MM.1S (cell line): ENCODE results near the gene CCDC69.

ENCODE experiments used
- DNase-seq: peaks from one replicate; pipeline ENCODE4 v3.0.0-alpha.2; 2015
- H2AFZ ChIP-seq: fragments of 300-600 bp; sonication (generic); 2 replicates; pipeline ENCODE4 v1.6.0; 2016; ENCODE audit warnings: antibody characterized with exemption, low read length
- H3F3A ChIP-seq: fragments of 300-600 bp; sonication (generic); 2 replicates; pipeline ENCODE4 v1.6.1; 2016; ENCODE audit warnings: mild to moderate bottlenecking, antibody characterized with exemption, low read length, moderate library complexity, mixed read lengths; ENCODE audit not compliant: insufficient read depth
- H3K27ac ChIP-seq: fragments of 300-600 bp; sonication (generic); 2 replicates; pipeline ENCODE4 v1.5.1; 2016; ENCODE audit warnings: mild to moderate bottlenecking, low read length
- H3K27me3 ChIP-seq: fragments of 300-600 bp; sonication (generic); replicated peaks from 2 replicates; pipeline ENCODE4 v1.6.0; 2016; ENCODE audit warnings: low read length; ENCODE audit not compliant: insufficient read depth
- H3K36me3 ChIP-seq: fragments of 300-600 bp; sonication (generic); replicated peaks from 2 replicates; pipeline ENCODE4 v1.6.1; 2016; ENCODE audit warnings: mild to moderate bottlenecking, low read length, mixed read lengths; ENCODE audit not compliant: insufficient read depth
- H3K4me1 ChIP-seq: fragments of 300-600 bp; sonication (generic); 2 replicates; pipeline ENCODE4 v1.6.1; 2016; ENCODE audit warnings: low read length, mixed read lengths
- H3K4me2 ChIP-seq: fragments of 300-600 bp; sonication (generic); 2 replicates; pipeline ENCODE4 v1.6.0; 2016; ENCODE audit warnings: low read depth, low read length
- H3K4me3 ChIP-seq: fragments of 300-600 bp; sonication (generic); 2 replicates; pipeline ENCODE4 v1.5.1; 2016; ENCODE audit warnings: low read length, mixed read lengths
- H3K79me2 ChIP-seq: fragments of 300-600 bp; sonication (generic); 2 replicates; pipeline ENCODE4 v1.6.1; 2016; ENCODE audit warnings: mixed run types, low read length, mixed read lengths
- H3K9ac ChIP-seq: fragments of 300-600 bp; sonication (generic); 2 replicates; pipeline ENCODE4 v1.6.1; 2016; ENCODE audit warnings: low read length, mixed read lengths
- H3K9me2 ChIP-seq: fragments of 300-600 bp; sonication (generic); replicated peaks from 2 replicates; pipeline ENCODE4 v1.6.1; 2016; ENCODE audit warnings: mild to moderate bottlenecking, low read length, mixed read lengths; ENCODE audit not compliant: insufficient read depth
- H3K9me3 ChIP-seq: fragments of 300-600 bp; sonication (generic); replicated peaks from 2 replicates; pipeline ENCODE4 v1.6.1; 2016; ENCODE audit warnings: mild to moderate bottlenecking, low read length, mixed read lengths; ENCODE audit not compliant: insufficient read depth
- H4K20me1 ChIP-seq: fragments of 300-600 bp; sonication (generic); 2 replicates; pipeline ENCODE4 v1.6.1; 2016; ENCODE audit warnings: mild to moderate bottlenecking, low read length, moderate library complexity, mixed read lengths; ENCODE audit not compliant: insufficient read depth
- EZH2 ChIP-seq: fragments of 300-600 bp; sonication (generic); optimal IDR thresholded peaks from 2 replicates; pipeline ENCODE3; 2017; ENCODE audit warnings: low read depth, mild to moderate bottlenecking, antibody characterized with exemption, low read length, mixed read lengths
- EZH2phosphoT487 ChIP-seq: fragments of 300-600 bp; sonication (generic); IDR thresholded peaks from 2 replicates; pipeline ENCODE4 v1.6.1; 2018; ENCODE audit warnings: antibody characterized with exemption, low read length
- TF ChIP-seq, protein P1 (sequence below): fragments of 300-600 bp; sonication (generic); IDR thresholded peaks from 2 replicates; pipeline ENCODE4 v1.5.1; 2016; ENCODE audit warnings: antibody characterized with exemption, low read length, mixed read lengths

CCDC69 gene

GRCh38 chr5:151191661-151192060 lies 32.2 kb downstream of the CCDC69 start:
- Histone ChIP-seq H3K79me2 (peaks cover 73% of the 10 kb centered on the region), H3F3A (peaks cover 5% of the 10 kb centered on the region)

GRCh38 chr5:151189151-151189550 lies 34.7 kb downstream of the CCDC69 start:
- Histone ChIP-seq H3K9ac (no peak overlapping the region), H3K36me3 (peaks cover 17% of the 10 kb centered on the region)

More at GRCh38 chr5:151191661-151192060, 32.2 kb downstream of the CCDC69 start:
- H4K20me1 ChIP-seq = no peaks in the 10 kb centered on the region
- peaks cover 15% of the 10 kb centered on the region for H3K36me3 ChIP-seq
- no peak overlapping the region for H3K4me3 ChIP-seq
- no peak overlapping the region for H3K9ac ChIP-seq
- no peaks in the 10 kb centered on the region for H3K9me3 ChIP-seq
- H3K27ac ChIP-seq = no peak overlapping the region
- H3K4me1 ChIP-seq = peaks cover 17% of the 10 kb centered on the region
- TF ChIP-seq, protein P1, sequence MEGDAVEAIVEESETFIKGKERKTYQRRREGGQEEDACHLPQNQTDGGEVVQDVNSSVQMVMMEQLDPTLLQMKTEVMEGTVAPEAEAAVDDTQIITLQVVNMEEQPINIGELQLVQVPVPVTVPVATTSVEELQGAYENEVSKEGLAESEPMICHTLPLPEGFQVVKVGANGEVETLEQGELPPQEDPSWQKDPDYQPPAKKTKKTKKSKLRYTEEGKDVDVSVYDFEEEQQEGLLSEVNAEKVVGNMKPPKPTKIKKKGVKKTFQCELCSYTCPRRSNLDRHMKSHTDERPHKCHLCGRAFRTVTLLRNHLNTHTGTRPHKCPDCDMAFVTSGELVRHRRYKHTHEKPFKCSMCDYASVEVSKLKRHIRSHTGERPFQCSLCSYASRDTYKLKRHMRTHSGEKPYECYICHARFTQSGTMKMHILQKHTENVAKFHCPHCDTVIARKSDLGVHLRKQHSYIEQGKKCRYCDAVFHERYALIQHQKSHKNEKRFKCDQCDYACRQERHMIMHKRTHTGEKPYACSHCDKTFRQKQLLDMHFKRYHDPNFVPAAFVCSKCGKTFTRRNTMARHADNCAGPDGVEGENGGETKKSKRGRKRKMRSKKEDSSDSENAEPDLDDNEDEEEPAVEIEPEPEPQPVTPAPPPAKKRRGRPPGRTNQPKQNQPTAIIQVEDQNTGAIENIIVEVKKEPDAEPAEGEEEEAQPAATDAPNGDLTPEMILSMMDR = no peak
- no peak for TF ChIP-seq EZH2
- TF ChIP-seq EZH2phosphoT487 = no peak
- no peak overlapping the region for H2AFZ ChIP-seq
- H3K27me3 ChIP-seq = no peaks in the 10 kb centered on the region
- DNase-seq = no peak
- no peaks in the 10 kb centered on the region for H3K9me2 ChIP-seq
- H3K4me2 ChIP-seq = no peak overlapping the region

GRCh38 chr5:151186538-151186937 lies 37.4 kb downstream of the CCDC69 start:
- H3F3A ChIP-seq = no peaks in the 10 kb centered on the region
- H2AFZ ChIP-seq = no peak overlapping the region
- H3K4me2 ChIP-seq = no peak overlapping the region
- no peak for DNase-seq
- no peaks in the 10 kb centered on the region for H3K9me3 ChIP-seq
- no peaks in the 10 kb centered on the region for H4K20me1 ChIP-seq
- H3K27me3 ChIP-seq = no peaks in the 10 kb centered on the region
- H3K36me3 ChIP-seq = peaks cover 4% of the 10 kb centered on the region; the same call in 1 of the 2 replicates
- TF ChIP-seq, protein P1 = no peak
- TF ChIP-seq EZH2phosphoT487 = no peak
- no peak for TF ChIP-seq EZH2
- no peaks in the 10 kb centered on the region for H3K9me2 ChIP-seq
- no peak overlapping the region for H3K27ac ChIP-seq
- H3K9ac ChIP-seq = no peak overlapping the region
- H3K4me1 ChIP-seq = peaks cover 6% of the 10 kb centered on the region
- H3K79me2 ChIP-seq = peaks cover 37% of the 10 kb centered on the region
- H3K4me3 ChIP-seq = no peak overlapping the region

More at GRCh38 chr5:151189151-151189550, 34.7 kb downstream of the CCDC69 start:
- Histone ChIP-seq H3K9me2 (no peaks in the 10 kb centered on the region), H3K4me1 (peaks cover 6% of the 10 kb centered on the region), H4K20me1 (no peaks in the 10 kb centered on the region), H3K4me2 (no peak overlapping the region), H3K79me2 (peaks cover 61% of the 10 kb centered on the region), H3K4me3 (no peak overlapping the region), H3F3A (no peaks in the 10 kb centered on the region), H2AFZ (no peak overlapping the region), H3K27ac (no peak overlapping the region), H3K9me3 (no peaks in the 10 kb centered on the region), H3K27me3 (no peaks in the 10 kb centered on the region)
- TF ChIP-seq EZH2 (no peak), EZH2phosphoT487 (no peak)
- TF ChIP-seq, protein P1 = no peak
- no peak for DNase-seq
